ENCODE data around the gene CPLX4. TPM values are rescaled to one million over a fixed set of nuclear protein-coding genes. Genes with fewer than 3 reads are reported as not detected.
A peak's percentile ranks its signal among the peaks of the same experiment; 100 is the strongest.

The CPLX4 gene
- total RNA-seq, 1 experiment from 2014 or later = not detected

- ChIA-PET CTCF (no interaction called here), POLR2A (no interaction called here)
- Mint-ChIP-seq H3K27me3 (ENCODE audit: low read depth) (peaks cover 36% of the 10 kb centered on the region), H3K36me3 (peaks cover 30% of the 10 kb centered on the region), H3K9me3 (no peaks in the 10 kb centered on the region), H3K4me3 (peak overlapping the region; percentile 100), H3K27ac (peak overlapping the region; percentile 30; the same call in 1 of the 2 replicates), H3K4me1 (peaks cover 18% of the 10 kb centered on the region)
- DNase-seq (ENCODE audit: low spot score) (no peak), ATAC-seq (no peak)
- TF ChIP-seq GRHL2 (CRISPR knock-in tag; IDR thresholded peaks at IDR 0.05; ENCODE audit: insufficient replicate concordance, severe bottlenecking) (no peak), ZMAT4 (CRISPR knock-in tag; IDR thresholded peaks at IDR 0.05) (no peak), MAX (CRISPR knock-in tag; IDR thresholded peaks at IDR 0.05) (no peak), GABPB1 (CRISPR knock-in tag; IDR thresholded peaks at IDR 0.05) (no peak), CTCF (IDR thresholded peaks at IDR 0.05) (no peak), SMAD3 (CRISPR knock-in tag; IDR thresholded peaks at IDR 0.05; ENCODE audit: borderline replicate concordance) (no peak), ETV6 (CRISPR knock-in tag; IDR thresholded peaks at IDR 0.05) (no peak), NR2C2 (CRISPR knock-in tag; IDR thresholded peaks at IDR 0.05) (no peak), NR1H2 (CRISPR knock-in tag; IDR thresholded peaks at IDR 0.05) (no peak), ZNF263 (CRISPR knock-in tag; IDR thresholded peaks at IDR 0.05; ENCODE audit: low read depth) (no peak), ZNF219 (CRISPR knock-in tag; IDR thresholded peaks at IDR 0.05; ENCODE audit: borderline replicate concordance) (no peak), USF2 (CRISPR knock-in tag; IDR thresholded peaks at IDR 0.05) (no peak), ZNF232 (CRISPR knock-in tag; IDR thresholded peaks at IDR 0.05) (no peak)
Measured at GRCh38 chr18:59357928-59358327, 39.5 kb upstream of the CPLX4 start.

GRCh38 chr18:59354731-59355130 lies 36.3 kb upstream of the CPLX4 start:
- ATAC-seq = no peak
- POLR2A ChIA-PET = no interaction called here
- no peak for DNase-seq (ENCODE audit: low spot score)
- no peak overlapping the region for H3K4me3 Mint-ChIP-seq
- H3K27me3 Mint-ChIP-seq (ENCODE audit: low read depth) = peaks cover 4% of the 10 kb centered on the region
- H3K9me3 Mint-ChIP-seq = no peaks in the 10 kb centered on the region
- H3K27ac Mint-ChIP-seq = no peak overlapping the region
- CTCF ChIA-PET = interaction anchor here (0.7 to 2.7 kb wide), 2 partner anchors 48 to 86 kb away, joined by 3 to 17 read pairs; no protein-coding TSS in a partner anchor
- no peak for TF ChIP-seq USF2 (CRISPR knock-in tag; IDR thresholded peaks at IDR 0.05)
- TF ChIP-seq TCF7 (CRISPR knock-in tag; IDR thresholded peaks at IDR 0.05; ENCODE audit: low read depth) = no peak
- H3K4me1 Mint-ChIP-seq = peaks cover 15% of the 10 kb centered on the region
- H3K36me3 Mint-ChIP-seq = peaks cover 54% of the 10 kb centered on the region

GRCh38 chr18:59353079-59353680 lies 34.7 kb upstream of the CPLX4 start:
- no peak overlapping the region for H3K4me3 Mint-ChIP-seq
- peaks cover 66% of the 10 kb centered on the region for H3K36me3 Mint-ChIP-seq
- ChIA-PET CTCF (interaction anchor here (0.9 to 3.3 kb wide), 2 partner anchors 44 to 49 kb away, joined by 3 to 8 read pairs; no protein-coding TSS in a partner anchor), POLR2A (no interaction called here)
- no peak for DNase-seq (ENCODE audit: low spot score)
- no peak overlapping the region for H3K27ac Mint-ChIP-seq
- H3K4me1 Mint-ChIP-seq = peaks cover 12% of the 10 kb centered on the region
- ATAC-seq = no peak
- H3K9me3 Mint-ChIP-seq = no peaks in the 10 kb centered on the region
- no peaks in the 10 kb centered on the region for H3K27me3 Mint-ChIP-seq (ENCODE audit: low read depth)
- no peak for TF ChIP-seq ZNF138 (CRISPR knock-in tag; conservative IDR thresholded peaks at IDR 0.05)
- no peak for TF ChIP-seq MYBL2 (CRISPR knock-in tag; IDR thresholded peaks at IDR 0.05)
- no peak for TF ChIP-seq MLX (CRISPR knock-in tag; IDR thresholded peaks at IDR 0.05)
- TF ChIP-seq TEAD4 (CRISPR knock-in tag; IDR thresholded peaks at IDR 0.05) = no peak
- TF ChIP-seq TEAD1 (CRISPR knock-in tag; IDR thresholded peaks at IDR 0.05) = no peak
- TF ChIP-seq ESRRA (CRISPR knock-in tag; IDR thresholded peaks at IDR 0.05; ENCODE audit: borderline replicate concordance) = no peak
- TF ChIP-seq ZNF396 (CRISPR knock-in tag; IDR thresholded peaks at IDR 0.05; ENCODE audit: borderline replicate concordance) = no peak
- TF ChIP-seq ZNF263 (CRISPR knock-in tag; IDR thresholded peaks at IDR 0.05; ENCODE audit: low read depth) = no peak
- no peak for TF ChIP-seq GTF2I (CRISPR knock-in tag; conservative IDR thresholded peaks at IDR 0.05)
- TF ChIP-seq HMGA2 (CRISPR knock-in tag; IDR thresholded peaks at IDR 0.05) = no peak
- TF ChIP-seq USF2 (CRISPR knock-in tag; IDR thresholded peaks at IDR 0.05) = no peak
- TF ChIP-seq SOX15 (CRISPR knock-in tag; IDR thresholded peaks at IDR 0.05) = no peak
